Amniotic stem cell (primary cell): ENCODE data around the gene TRIO.
A peak's percentile ranks its signal among the peaks of the same experiment; 100 is the strongest.

Experiments
- DNase-seq: peaks from one replicate; lab custom pipeline; 2025; lab: John Stamatoyannopoulos, UW

TRIO gene

GRCh38 chr5:14453481-14453880, 310.3 kb downstream of the TRIO start:
- no peak for DNase-seq

GRCh38 chr5:14455814-14456321, 312.7 kb downstream of the TRIO start:
- DNase-seq: no peak

- DNase-seq: no peak
Observed at GRCh38 chr5:14457476-14457875, 314.3 kb downstream of the TRIO start.

GRCh38 chr5:14458414-14458813, 315.3 kb downstream of the TRIO start:
- DNase-seq: no peak

- no peak for DNase-seq
Observed at GRCh38 chr5:14460844-14461398, 317.8 kb downstream of the TRIO start.

- no peak for DNase-seq
Observed at GRCh38 chr5:14462681-14463080, 319.5 kb downstream of the TRIO start.

GRCh38 chr5:14463629-14464028, 320.5 kb downstream of the TRIO start:
- DNase-seq: no peak

- no peak for DNase-seq
Observed at GRCh38 chr5:14464096-14464495, 321.0 kb downstream of the TRIO start.

- no peak for DNase-seq
Observed at GRCh38 chr5:14464671-14465070, 321.5 kb downstream of the TRIO start.

GRCh38 chr5:14465116-14465515, 322.0 kb downstream of the TRIO start:
- DNase-seq: no peak

- DNase-seq: no peak
Observed at GRCh38 chr5:14465776-14466175, 322.6 kb downstream of the TRIO start.

GRCh38 chr5:14467251-14467650, 324.1 kb downstream of the TRIO start:
- no peak for DNase-seq

- no peak for DNase-seq
Observed at GRCh38 chr5:14467886-14468285, 324.7 kb downstream of the TRIO start.

GRCh38 chr5:14469551-14470377, 326.6 kb downstream of the TRIO start:
- no peak for DNase-seq

GRCh38 chr5:14471507-14471906, 328.4 kb downstream of the TRIO start:
- DNase-seq: no peak

- DNase-seq: no peak
Observed at GRCh38 chr5:14472986-14473567, 329.9 kb downstream of the TRIO start.

- DNase-seq: no peak
Observed at GRCh38 chr5:14475045-14475444, 331.9 kb downstream of the TRIO start.

GRCh38 chr5:14476786-14477435, 333.8 kb downstream of the TRIO start:
- peak; percentile 16 for DNase-seq

- no peak for DNase-seq
Observed at GRCh38 chr5:14479143-14479696, 336.1 kb downstream of the TRIO start.

- DNase-seq: no peak
Observed at GRCh38 chr5:14481349-14481748, 338.2 kb downstream of the TRIO start.

GRCh38 chr5:14482085-14482484, 338.9 kb downstream of the TRIO start:
- DNase-seq: no peak

- no peak for DNase-seq
Observed at GRCh38 chr5:14483504-14484157, 340.5 kb downstream of the TRIO start.
